ENCODE data around the gene PLA2G4E.

PLA2G4E gene

DNA sequence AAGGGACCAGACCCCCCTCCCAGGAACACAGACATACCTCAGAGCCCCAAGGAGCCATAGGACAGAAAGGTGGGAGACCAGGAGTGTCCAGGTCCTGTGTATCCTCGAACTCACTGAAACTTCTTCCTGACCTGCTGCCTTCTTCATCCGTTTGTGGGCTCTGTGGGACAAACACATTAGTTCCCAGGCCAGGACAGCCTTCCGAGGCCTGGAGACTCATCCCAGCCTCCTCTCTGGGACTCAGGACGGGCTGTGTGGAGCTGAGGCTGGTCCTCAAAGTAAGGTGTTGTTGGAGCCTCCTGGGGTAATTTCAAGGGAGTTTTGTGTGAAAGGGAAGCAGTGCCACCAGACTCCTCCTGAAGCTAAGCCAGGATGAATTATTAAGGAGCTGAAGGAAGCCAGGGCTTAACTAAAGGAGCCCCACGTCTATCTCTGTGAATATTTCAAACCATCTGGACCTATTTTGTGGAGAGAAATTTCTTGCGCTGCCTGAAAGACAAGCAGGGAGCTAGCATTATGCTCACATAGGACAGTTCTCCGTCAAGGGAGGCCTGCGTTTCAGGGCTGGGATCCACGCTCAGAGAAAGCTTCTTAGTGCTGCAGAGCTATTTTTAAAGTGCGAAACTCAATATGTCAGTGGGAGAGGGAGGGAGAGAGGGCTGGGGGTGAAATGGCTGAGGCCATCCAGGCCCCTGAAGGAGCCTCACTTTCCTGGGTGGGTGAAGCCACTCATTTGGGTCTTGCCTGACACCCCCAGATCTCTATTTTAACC is 29.8 kb upstream of the PLA2G4E start:
- H3K4me3 ChIP-seq (ENCODE audit: low read depth, low read length) = no peak overlapping the region
- TF ChIP-seq, protein P1, sequence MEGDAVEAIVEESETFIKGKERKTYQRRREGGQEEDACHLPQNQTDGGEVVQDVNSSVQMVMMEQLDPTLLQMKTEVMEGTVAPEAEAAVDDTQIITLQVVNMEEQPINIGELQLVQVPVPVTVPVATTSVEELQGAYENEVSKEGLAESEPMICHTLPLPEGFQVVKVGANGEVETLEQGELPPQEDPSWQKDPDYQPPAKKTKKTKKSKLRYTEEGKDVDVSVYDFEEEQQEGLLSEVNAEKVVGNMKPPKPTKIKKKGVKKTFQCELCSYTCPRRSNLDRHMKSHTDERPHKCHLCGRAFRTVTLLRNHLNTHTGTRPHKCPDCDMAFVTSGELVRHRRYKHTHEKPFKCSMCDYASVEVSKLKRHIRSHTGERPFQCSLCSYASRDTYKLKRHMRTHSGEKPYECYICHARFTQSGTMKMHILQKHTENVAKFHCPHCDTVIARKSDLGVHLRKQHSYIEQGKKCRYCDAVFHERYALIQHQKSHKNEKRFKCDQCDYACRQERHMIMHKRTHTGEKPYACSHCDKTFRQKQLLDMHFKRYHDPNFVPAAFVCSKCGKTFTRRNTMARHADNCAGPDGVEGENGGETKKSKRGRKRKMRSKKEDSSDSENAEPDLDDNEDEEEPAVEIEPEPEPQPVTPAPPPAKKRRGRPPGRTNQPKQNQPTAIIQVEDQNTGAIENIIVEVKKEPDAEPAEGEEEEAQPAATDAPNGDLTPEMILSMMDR (IDR thresholded peaks at IDR 0.05; ENCODE audit: low read depth, low read length) = no peak

DNA sequence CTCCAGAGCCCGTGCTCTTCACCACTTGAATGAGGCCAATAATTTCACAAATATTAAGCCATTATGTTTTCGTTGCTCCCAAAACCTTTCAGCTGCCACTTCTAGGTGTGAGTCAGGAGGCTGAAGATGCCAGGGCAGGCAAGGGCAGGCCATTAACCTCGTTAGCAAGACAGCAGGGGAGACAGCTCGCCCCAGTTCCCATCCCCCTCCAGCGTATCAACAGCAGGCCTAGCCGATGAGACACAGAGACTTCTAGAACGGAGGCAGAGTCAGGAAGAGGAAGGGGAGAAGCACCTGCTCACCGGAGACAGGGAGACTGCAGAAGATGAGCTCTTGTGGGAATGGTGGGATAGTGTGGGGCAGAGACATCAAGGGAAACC is 28.0 kb upstream of the PLA2G4E start:
- H3K4me3 ChIP-seq (ENCODE audit: low read depth, low read length) = no peak overlapping the region
- TF ChIP-seq, protein P1 (IDR thresholded peaks at IDR 0.05; ENCODE audit: low read depth, low read length) = no peak

DNA sequence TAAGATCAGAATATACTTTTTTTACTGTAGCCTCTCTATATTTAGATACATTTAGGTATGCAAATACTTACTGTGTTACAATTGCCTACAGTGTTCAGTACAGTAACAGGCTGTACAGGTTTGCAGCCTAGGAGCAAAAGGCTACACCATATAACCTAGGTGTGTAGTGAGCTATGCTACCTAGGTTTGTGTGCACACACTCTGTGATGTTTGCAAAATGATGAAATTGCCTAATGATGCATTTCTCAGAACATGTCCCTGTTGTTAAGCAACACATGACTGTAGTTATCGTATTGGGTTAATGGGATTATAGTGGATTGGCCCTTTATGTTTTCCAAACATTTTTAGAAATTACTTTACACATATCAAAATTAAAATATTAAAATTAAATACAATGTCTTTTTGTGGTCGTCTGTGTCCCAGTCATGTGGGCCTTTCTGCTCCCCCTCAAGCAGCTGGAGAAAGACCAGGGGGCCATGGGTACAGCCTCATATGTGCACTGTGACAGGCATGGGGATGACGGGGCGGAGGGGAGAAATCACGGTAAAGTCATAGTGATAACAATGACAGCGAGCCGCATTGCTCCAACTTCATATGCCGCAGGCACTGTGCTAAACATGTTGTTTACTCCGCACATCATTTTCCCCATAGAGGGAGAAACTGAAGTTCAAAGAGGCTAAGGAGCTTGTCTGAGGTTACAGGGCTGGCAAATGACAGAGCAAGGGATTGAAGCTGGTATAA is 27.4 kb upstream of the PLA2G4E start:
- TF ChIP-seq, protein P1 (IDR thresholded peaks at IDR 0.05; ENCODE audit: low read depth, low read length) = no peak

DNA sequence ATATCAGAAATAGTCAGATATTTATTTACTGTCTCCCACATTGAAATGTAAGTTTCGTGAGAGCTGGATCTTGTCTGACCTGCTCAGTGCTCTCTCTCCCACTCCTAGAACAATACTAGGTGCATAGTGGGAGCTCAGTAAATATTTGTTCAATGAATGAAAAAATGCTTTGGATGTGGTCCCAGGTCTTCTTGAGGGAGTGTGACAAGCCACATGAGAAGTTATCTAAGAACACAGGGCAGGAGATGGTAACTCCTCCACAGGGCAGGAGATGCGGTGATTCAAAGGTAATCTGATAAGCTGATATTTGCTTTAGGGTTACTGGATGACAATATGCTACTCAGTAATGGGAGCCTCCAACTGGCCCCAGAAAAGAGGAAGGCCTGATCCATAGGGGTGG is 25.8 kb upstream of the PLA2G4E start:
- H3K4me3 ChIP-seq (ENCODE audit: low read depth, low read length) = no peak overlapping the region
- TF ChIP-seq, protein P1 (IDR thresholded peaks at IDR 0.05; ENCODE audit: low read depth, low read length) = no peak

More for the DNA sequence above, 27.4 kb upstream of the PLA2G4E start:
- no peak overlapping the region for H3K4me3 ChIP-seq (ENCODE audit: low read depth, low read length)

DNA sequence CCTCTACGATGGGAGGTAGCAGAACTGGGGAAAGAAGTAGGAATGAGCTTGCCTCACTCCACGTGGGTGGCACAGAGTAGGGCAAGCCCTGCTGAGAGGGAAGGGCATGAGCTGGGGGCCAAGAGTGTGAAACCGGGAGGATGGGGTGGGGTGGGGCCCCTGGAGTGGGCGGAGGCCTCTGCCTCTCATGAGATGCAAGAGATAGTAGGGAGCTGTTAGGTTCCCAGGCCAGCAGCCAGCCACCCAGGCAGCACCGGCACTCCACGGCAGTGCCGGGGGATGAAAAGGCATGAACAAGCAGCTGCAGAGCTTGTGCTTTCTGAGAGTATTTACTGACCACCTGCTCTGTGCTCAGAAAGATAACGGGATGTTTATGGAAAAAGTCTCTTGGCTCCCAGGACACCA is 24.4 kb upstream of the PLA2G4E start:
- no peak overlapping the region for H3K4me3 ChIP-seq (ENCODE audit: low read depth, low read length)
- TF ChIP-seq, protein P1 (IDR thresholded peaks at IDR 0.05; ENCODE audit: low read depth, low read length) = no peak

DNA sequence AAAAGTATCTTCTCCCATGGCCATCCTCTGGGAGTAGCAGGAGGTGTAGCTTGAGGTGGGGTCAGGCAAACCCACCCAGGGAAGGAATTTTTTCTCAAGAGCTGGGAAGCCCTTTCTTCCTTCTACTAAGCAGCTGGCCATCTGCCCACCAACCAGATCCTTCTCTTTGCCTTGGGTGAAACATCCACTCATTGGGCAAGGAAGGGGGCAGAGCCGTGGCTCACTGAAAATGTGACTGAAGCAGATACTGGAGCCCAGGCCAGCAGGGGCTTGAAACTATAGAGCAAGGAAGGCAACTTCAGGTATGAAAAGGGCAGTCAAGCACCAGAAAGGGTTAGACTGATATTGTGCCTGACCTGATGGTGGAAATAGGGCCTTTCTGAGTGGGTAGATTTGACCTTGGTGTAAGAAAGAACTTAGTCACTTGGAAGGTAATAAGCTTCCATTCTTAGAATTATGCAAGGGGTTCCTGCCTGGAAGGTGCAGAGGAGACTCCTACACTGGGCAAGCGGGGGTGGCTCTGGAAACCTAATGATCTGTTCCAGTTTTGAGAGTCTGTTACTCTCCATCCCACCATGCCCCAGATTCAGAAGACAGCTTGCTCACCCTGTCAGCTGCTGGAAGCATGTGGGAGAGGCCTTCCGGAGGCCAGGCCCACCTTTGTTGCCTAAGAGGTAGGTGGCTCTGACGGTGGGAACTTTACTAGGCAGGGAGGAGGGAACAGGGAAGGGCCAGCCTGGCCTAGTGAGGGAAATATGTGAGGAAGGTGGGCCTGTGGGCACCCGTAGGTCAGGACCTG is 22.0 kb upstream of the PLA2G4E start:
- TF ChIP-seq, protein P1 (IDR thresholded peaks at IDR 0.05; ENCODE audit: low read depth, low read length) = no peak
- no peak overlapping the region for H3K4me3 ChIP-seq (ENCODE audit: low read depth, low read length)

Data from WI38 (cell line).